ENCODE measurements around the gene ACTL8.
"Not testable (repeated sequence)": the region's sequence is repeated elsewhere in the genome, so short reads cannot be mapped to it uniquely, and the experiment has no call there.

Gene ACTL8

DNA sequence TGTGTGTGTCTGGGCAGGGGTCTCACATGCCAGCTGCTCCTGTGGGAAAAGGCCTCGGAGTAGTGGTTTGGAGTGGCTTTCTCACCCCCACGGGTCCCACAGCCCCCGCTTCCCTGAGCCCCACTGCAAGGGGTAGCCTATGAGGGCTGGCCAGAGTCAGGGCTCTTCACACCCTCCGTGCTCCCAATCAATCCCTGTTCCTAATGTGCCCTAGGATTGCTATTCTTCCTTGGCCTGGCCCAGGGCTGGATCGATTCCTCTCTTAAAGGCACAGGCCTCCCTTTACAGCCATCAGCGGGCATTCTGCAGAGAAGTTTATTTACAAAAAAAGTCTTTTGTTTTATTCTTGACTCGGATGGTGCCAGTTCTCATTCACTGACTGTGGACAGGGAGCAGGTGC lies 19.3 kb upstream of the ACTL8 start:
- WGBS, 2 experiments (ENCODE audit: insufficient coverage in 2 of 2), result 52 to 66% methylated on average over 5 to 6 of the region's 7 CpGs

DNA sequence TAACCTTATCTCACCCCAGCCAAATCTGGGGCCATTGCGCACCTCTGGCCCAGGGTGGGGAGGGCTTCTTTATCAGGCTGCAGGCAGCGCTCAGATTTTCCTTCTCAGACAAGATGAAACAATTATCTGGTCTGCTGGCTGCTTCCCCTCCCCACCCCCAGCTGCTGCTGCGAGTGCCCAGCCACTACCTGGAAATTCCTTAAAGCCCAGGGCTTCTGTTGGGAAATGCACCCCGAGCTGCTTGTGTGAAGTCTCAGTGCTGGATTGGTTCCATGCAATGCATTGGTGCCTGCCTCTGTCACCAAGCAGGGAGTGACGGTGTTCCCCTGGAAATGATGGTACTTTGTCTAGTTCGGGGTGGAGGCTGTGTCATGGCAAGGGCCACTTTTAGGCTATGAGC lies 18.5 kb upstream of the ACTL8 start:
- H3K9me3 ChIP-seq (ENCODE audit: control insufficient read depth, low read length), result no peaks in the 10 kb centered on the region
- no peaks in the 10 kb centered on the region for H3K36me3 ChIP-seq (ENCODE audit: control insufficient read depth, insufficient read depth, low read length)
- no peak overlapping the region for H3K27ac ChIP-seq (ENCODE audit: low read depth, low read length, severe bottlenecking)
- WGBS, 2 experiments (ENCODE audit: insufficient coverage in 2 of 2), result 76 to 77% methylated on average over 4 to 6 of the region's 6 CpGs
- H3K4me3 ChIP-seq (ENCODE audit: extremely low read depth, insufficient read depth, low read length, poor library complexity, severe bottlenecking), result no peak overlapping the region
- H3K4me1 ChIP-seq (ENCODE audit: control insufficient read depth, insufficient read depth, low read length, poor library complexity, severe bottlenecking), result no peaks in the 10 kb centered on the region

More for the DNA sequence above, 19.3 kb upstream of the ACTL8 start:
- Histone ChIP-seq H3K27ac (ENCODE audit: low read depth, low read length, severe bottlenecking) (no peak overlapping the region), H3K9me3 (ENCODE audit: control insufficient read depth, low read length) (no peaks in the 10 kb centered on the region), H3K4me1 (ENCODE audit: control insufficient read depth, insufficient read depth, low read length, poor library complexity, severe bottlenecking) (no peaks in the 10 kb centered on the region), H3K4me3 (ENCODE audit: extremely low read depth, insufficient read depth, low read length, poor library complexity, severe bottlenecking) (no peak overlapping the region), H3K36me3 (ENCODE audit: control insufficient read depth, insufficient read depth, low read length) (no peaks in the 10 kb centered on the region)

DNA sequence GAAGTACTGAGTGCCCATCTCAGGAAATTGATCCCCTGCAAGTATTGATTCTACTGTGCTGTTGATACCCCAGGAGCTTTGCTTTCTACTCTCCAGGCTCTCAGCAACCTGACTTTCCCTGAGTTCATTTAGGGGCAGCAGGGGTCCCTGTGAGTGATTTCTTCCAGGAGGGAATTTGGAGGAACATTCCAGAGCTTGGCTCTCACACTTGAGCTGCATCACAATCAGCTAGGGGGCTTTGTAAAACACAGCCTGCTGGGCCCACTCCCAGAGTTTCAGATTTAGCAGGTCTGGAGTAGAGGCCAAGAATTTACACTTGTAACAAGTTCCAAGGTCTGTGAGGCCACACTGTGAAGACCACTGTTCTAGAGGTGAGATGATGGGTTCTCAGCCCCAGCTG lies 16.1 kb upstream of the ACTL8 start:
- Histone ChIP-seq H3K9me3 (ENCODE audit: control insufficient read depth, low read length) (no peaks in the 10 kb centered on the region), H3K4me1 (ENCODE audit: control insufficient read depth, insufficient read depth, low read length, poor library complexity, severe bottlenecking) (no peaks in the 10 kb centered on the region), H3K27ac (ENCODE audit: low read depth, low read length, severe bottlenecking) (no peak overlapping the region), H3K36me3 (ENCODE audit: control insufficient read depth, insufficient read depth, low read length) (no peaks in the 10 kb centered on the region), H3K4me3 (ENCODE audit: extremely low read depth, insufficient read depth, low read length, poor library complexity, severe bottlenecking) (no peak overlapping the region)

- no peaks in the 10 kb centered on the region for H3K4me1 ChIP-seq (ENCODE audit: control insufficient read depth, insufficient read depth, low read length, poor library complexity, severe bottlenecking)
- 89 to 100% methylated on average over 3 to 5 of the region's 5 CpGs for WGBS, 2 experiments (ENCODE audit: insufficient coverage in 2 of 2)
- H3K27ac ChIP-seq (ENCODE audit: low read depth, low read length, severe bottlenecking), result no peak overlapping the region
- no peaks in the 10 kb centered on the region for H3K9me3 ChIP-seq (ENCODE audit: control insufficient read depth, low read length)
- H3K4me3 ChIP-seq (ENCODE audit: extremely low read depth, insufficient read depth, low read length, poor library complexity, severe bottlenecking), result no peak overlapping the region
- H3K36me3 ChIP-seq (ENCODE audit: control insufficient read depth, insufficient read depth, low read length), result no peaks in the 10 kb centered on the region
Measured at GRCh38 chr1:17741052-17741451, 14.1 kb upstream of the ACTL8 start.

GRCh38 chr1:17742583-17742982 lies 12.6 kb upstream of the ACTL8 start:
- no peaks in the 10 kb centered on the region for H3K9me3 ChIP-seq (ENCODE audit: control insufficient read depth, low read length)
- no peaks in the 10 kb centered on the region for H3K36me3 ChIP-seq (ENCODE audit: control insufficient read depth, insufficient read depth, low read length)
- no peak overlapping the region for H3K27ac ChIP-seq (ENCODE audit: low read depth, low read length, severe bottlenecking)
- WGBS, 2 experiments (ENCODE audit: insufficient coverage in 2 of 2), result 80 to 89% methylated on average over 1 to 3 of the region's 5 CpGs
- H3K4me1 ChIP-seq (ENCODE audit: control insufficient read depth, insufficient read depth, low read length, poor library complexity, severe bottlenecking), result no peaks in the 10 kb centered on the region
- no peak overlapping the region for H3K4me3 ChIP-seq (ENCODE audit: extremely low read depth, insufficient read depth, low read length, poor library complexity, severe bottlenecking)

DNA sequence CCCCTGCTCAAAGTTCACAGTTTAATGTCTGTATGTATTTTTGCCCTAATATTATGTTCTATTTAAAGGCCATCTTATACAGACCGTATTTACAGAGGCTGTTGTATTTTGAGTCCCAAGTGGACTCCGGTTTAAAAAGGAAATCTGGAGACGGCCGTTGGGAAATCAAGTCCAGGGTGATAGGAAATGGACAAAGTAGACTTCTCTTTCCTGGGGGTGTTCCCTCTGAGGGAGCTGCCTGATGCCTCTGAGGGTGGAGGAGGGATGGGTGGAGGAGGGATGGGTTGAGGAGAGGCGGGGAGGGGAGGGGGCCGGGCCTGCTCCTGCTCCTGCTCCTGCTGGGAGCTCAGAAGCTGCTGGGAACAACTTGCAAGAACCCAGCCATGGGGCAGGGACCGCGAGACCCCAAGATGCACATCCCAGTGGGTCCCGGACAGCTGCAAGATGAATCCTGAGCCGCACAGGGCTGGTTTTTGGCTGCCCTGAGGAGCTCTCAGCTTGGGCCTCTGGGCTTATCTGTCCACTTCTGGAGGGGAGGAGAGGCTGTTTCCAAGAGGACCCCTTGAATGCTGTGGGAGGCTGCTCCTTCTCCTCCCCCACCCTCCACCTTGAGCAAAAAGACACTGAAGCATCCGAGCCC lies 12.0 kb upstream of the ACTL8 start:
- 80 to 88% methylated on average over 6 to 7 of the region's 11 CpGs for WGBS, 2 experiments (ENCODE audit: insufficient coverage in 2 of 2)
- H3K27ac ChIP-seq (ENCODE audit: low read depth, low read length, severe bottlenecking), result no peak overlapping the region
- H3K4me3 ChIP-seq (ENCODE audit: extremely low read depth, insufficient read depth, low read length, poor library complexity, severe bottlenecking), result no peak overlapping the region
- H3K9me3 ChIP-seq (ENCODE audit: control insufficient read depth, low read length), result no peaks in the 10 kb centered on the region
- no peaks in the 10 kb centered on the region for H3K4me1 ChIP-seq (ENCODE audit: control insufficient read depth, insufficient read depth, low read length, poor library complexity, severe bottlenecking)
- H3K36me3 ChIP-seq (ENCODE audit: control insufficient read depth, insufficient read depth, low read length), result no peaks in the 10 kb centered on the region

DNA sequence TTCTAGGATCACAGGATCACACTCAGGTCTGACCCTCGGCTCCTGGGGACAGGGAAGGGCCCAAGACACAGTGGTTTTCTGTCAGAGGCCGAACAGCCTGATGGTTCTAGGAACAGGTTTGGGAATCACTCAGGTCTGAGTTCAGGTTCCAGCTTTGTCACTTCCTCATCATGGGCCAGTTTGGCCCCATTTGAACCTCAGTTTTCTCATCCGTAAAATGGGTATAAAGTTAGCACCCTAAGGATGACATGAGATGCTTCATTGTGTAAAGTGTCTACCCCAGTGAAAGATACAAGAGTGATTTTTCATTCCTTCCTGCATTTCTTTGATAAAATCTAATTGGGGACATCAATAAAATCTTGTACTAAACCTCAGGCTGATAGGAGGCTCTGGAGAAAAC lies 11.2 kb upstream of the ACTL8 start:
- H3K9me3 ChIP-seq (ENCODE audit: control insufficient read depth, low read length), result no peaks in the 10 kb centered on the region
- no peaks in the 10 kb centered on the region for H3K36me3 ChIP-seq (ENCODE audit: control insufficient read depth, insufficient read depth, low read length)
- H3K4me3 ChIP-seq (ENCODE audit: extremely low read depth, insufficient read depth, low read length, poor library complexity, severe bottlenecking), result no peak overlapping the region
- H3K27ac ChIP-seq (ENCODE audit: low read depth, low read length, severe bottlenecking), result no peak overlapping the region
- 96 to 100% methylated on average over 2 to 3 of the region's 3 CpGs for WGBS, 2 experiments (ENCODE audit: insufficient coverage in 2 of 2)
- no peaks in the 10 kb centered on the region for H3K4me1 ChIP-seq (ENCODE audit: control insufficient read depth, insufficient read depth, low read length, poor library complexity, severe bottlenecking)

DNA sequence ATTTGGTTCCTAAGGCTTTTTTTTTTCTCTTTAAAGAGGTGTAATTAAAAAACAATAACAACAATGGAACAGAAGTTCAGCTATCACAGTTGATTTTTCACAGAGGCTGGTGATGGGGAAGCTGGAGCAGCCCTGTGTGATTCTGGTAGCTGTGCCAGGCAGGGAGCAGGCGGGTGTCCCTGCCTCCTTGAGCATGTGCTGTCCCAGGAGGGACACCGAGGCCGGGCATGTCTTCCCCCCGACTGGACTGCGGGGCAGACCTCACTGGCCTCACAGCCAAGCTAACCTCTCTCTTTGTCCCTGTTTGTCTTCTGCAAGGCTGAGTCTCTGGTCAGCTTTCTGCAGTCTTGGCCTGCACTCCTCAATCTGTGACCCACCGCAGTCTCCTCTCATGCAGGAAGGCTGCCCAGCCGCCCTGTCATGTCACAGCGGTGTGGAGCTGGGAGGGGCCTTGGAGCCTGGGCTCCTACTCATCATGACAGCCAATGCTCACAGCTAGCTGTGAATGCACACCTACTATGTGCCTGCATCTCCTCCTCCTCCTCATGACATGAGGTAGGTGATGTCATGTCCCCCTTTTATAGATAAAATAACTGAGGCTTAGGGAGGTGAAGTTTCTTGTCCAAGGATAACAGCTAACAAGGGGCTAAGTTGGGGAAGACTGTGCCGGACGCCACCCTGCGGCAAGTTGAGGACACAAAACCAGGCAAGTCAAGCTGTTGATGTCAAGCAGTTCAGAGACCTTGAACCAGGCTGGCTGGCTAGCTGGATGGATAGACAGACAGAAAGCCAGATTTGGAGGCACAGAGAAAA lies 10.3 kb upstream of the ACTL8 start:
- Histone ChIP-seq H3K9me3 (ENCODE audit: control insufficient read depth, low read length) (no peaks in the 10 kb centered on the region), H3K36me3 (ENCODE audit: control insufficient read depth, insufficient read depth, low read length) (no peaks in the 10 kb centered on the region), H3K4me3 (ENCODE audit: extremely low read depth, insufficient read depth, low read length, poor library complexity, severe bottlenecking) (no peak overlapping the region), H3K27ac (ENCODE audit: low read depth, low read length, severe bottlenecking) (no peak overlapping the region), H3K4me1 (ENCODE audit: control insufficient read depth, insufficient read depth, low read length, poor library complexity, severe bottlenecking) (no peaks in the 10 kb centered on the region)
- WGBS, 2 experiments (ENCODE audit: insufficient coverage in 2 of 2), result 82 to 96% methylated on average over 11 of the region's 11 CpGs

DNA sequence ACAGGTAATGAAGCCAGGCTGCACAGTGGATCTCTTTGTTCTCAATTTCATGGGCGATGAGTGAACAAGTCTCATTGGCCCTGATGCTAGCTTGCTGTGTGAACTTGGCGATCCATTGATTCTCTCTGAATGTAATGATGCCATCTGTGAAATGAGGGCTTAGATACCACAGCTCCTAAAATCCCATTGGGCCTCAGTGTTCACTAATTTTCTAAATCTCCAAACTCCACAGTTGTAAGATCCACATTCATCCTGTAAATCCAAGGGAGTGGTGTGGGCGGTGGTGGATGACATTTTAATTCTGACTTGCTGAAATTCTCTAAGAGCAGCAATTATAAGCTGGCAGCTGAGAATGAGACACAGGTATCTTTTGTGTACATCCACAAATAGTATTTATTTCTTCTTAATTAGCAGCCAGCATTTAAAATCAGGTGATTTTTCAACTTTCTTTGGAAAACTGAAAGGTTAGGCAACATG lies 9.6 kb upstream of the ACTL8 start:
- Histone ChIP-seq H3K4me1 (ENCODE audit: control insufficient read depth, insufficient read depth, low read length, poor library complexity, severe bottlenecking) (no peaks in the 10 kb centered on the region), H3K27ac (ENCODE audit: low read depth, low read length, severe bottlenecking) (no peak overlapping the region), H3K4me3 (ENCODE audit: extremely low read depth, insufficient read depth, low read length, poor library complexity, severe bottlenecking) (no peak overlapping the region), H3K36me3 (ENCODE audit: control insufficient read depth, insufficient read depth, low read length) (no peaks in the 10 kb centered on the region), H3K9me3 (ENCODE audit: control insufficient read depth, low read length) (no peaks in the 10 kb centered on the region)
- WGBS, 2 experiments (ENCODE audit: insufficient coverage in 2 of 2), result 80 to 100% methylated on average over 1 of the region's 3 CpGs

DNA sequence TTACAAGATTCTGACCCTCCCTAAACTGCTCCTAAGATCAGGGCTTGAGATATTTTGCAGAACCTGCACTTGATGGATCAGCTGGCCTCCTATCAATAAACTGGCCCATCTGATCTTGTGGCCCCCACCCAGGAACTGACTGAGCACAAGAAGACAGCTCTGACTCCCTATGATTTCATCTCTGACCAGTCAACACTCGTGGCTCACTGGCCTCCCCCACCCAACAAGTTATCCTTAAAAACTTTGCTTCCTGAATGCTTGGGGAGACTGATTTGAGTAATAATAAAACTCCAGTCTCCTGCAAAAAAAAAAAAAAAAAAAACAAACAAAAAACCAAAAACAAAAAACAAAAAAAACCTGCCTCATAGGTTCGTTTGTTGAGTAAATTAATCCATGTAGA lies 8.9 kb upstream of the ACTL8 start:
- not testable (repeated sequence) for H3K9me3 ChIP-seq (ENCODE audit: control insufficient read depth, low read length); H3K27ac ChIP-seq (ENCODE audit: low read depth, low read length, severe bottlenecking); H3K4me1 ChIP-seq (ENCODE audit: control insufficient read depth, insufficient read depth, low read length, poor library complexity, severe bottlenecking); H3K4me3 ChIP-seq (ENCODE audit: extremely low read depth, insufficient read depth, low read length, poor library complexity, severe bottlenecking); H3K36me3 ChIP-seq (ENCODE audit: control insufficient read depth, insufficient read depth, low read length)
- 75% methylated on average over 1 of the region's 2 CpGs; no CpG with 5 or more reads in 1 of the 2 experiments for WGBS, 2 experiments (ENCODE audit: insufficient coverage in 2 of 2)

- 80 to 90% methylated on average over 1 of the region's 2 CpGs for WGBS, 2 experiments (ENCODE audit: insufficient coverage in 2 of 2)
- no peak overlapping the region for H3K27ac ChIP-seq (ENCODE audit: low read depth, low read length, severe bottlenecking)
- no peaks in the 10 kb centered on the region for H3K9me3 ChIP-seq (ENCODE audit: control insufficient read depth, low read length)
- H3K36me3 ChIP-seq (ENCODE audit: control insufficient read depth, insufficient read depth, low read length), result no peaks in the 10 kb centered on the region
- no peak overlapping the region for H3K4me3 ChIP-seq (ENCODE audit: extremely low read depth, insufficient read depth, low read length, poor library complexity, severe bottlenecking)
- no peaks in the 10 kb centered on the region for H3K4me1 ChIP-seq (ENCODE audit: control insufficient read depth, insufficient read depth, low read length, poor library complexity, severe bottlenecking)
Measured at GRCh38 chr1:17746920-17747319, 8.2 kb upstream of the ACTL8 start.
